ENCODE measurements around the gene C1QTNF9. TPM values are rescaled to one million over a fixed set of nuclear protein-coding genes. Genes with fewer than 3 reads are reported as not detected.

C1QTNF9 gene
- total RNA-seq, 4 donors from 2014 or later = 0.28 to 0.70 TPM; not detected in 2

GRCh38 chr13:24275041-24275440, 34.3 kb upstream of the C1QTNF9 start:
- intact Hi-C loops (cut with DNase I; ENCODE audit: low total_unique reads) = no loop called here
- H3K36me3 ChIP-seq = no peaks in the 10 kb centered on the region
- no peaks in the 10 kb centered on the region for H3K27me3 ChIP-seq
- H3K27ac ChIP-seq = no peak overlapping the region
- H3K9me3 ChIP-seq = no peaks in the 10 kb centered on the region
- no peak for DNase-seq
- peaks cover 0 to 8% of the 10 kb centered on the region in 2 donors for H3K4me1 ChIP-seq
- no peak overlapping the region for H3K4me3 ChIP-seq
- TF ChIP-seq POLR2A (IDR thresholded peaks at IDR 0.05) (no peak), CTCF (IDR thresholded peaks at IDR 0.05) (no peak)

GRCh38 chr13:24276306-24276705, 33.1 kb upstream of the C1QTNF9 start:
- H3K9me3 ChIP-seq = no peaks in the 10 kb centered on the region
- TF ChIP-seq CTCF (IDR thresholded peaks at IDR 0.05) (no peak), POLR2A (IDR thresholded peaks at IDR 0.05) (no peak)
- intact Hi-C loops (cut with DNase I; ENCODE audit: low total_unique reads) = no loop called here
- H3K4me3 ChIP-seq = no peak overlapping the region
- no peaks in the 10 kb centered on the region for H3K36me3 ChIP-seq
- H3K27ac ChIP-seq = no peak overlapping the region
- peaks cover 0 to 8% of the 10 kb centered on the region in 2 donors for H3K4me1 ChIP-seq
- DNase-seq = no peak
- H3K27me3 ChIP-seq = no peaks in the 10 kb centered on the region

- Histone ChIP-seq H3K9me3 (no peaks in the 10 kb centered on the region), H3K27ac (no peak overlapping the region), H3K4me1 (peaks cover 0 to 8% of the 10 kb centered on the region in 2 donors), H3K4me3 (no peak overlapping the region), H3K27me3 (no peaks in the 10 kb centered on the region), H3K36me3 (no peaks in the 10 kb centered on the region)
- intact Hi-C loops (cut with DNase I; ENCODE audit: low total_unique reads) = no loop called here
- TF ChIP-seq POLR2A (IDR thresholded peaks at IDR 0.05) (no peak), CTCF (IDR thresholded peaks at IDR 0.05) (no peak)
- no peak for DNase-seq
Observed at GRCh38 chr13:24276861-24277260, 32.5 kb upstream of the C1QTNF9 start.

GRCh38 chr13:24277761-24278160, 31.6 kb upstream of the C1QTNF9 start:
- intact Hi-C loops (cut with DNase I; ENCODE audit: low total_unique reads) = no loop called here
- TF ChIP-seq POLR2A (IDR thresholded peaks at IDR 0.05) (no peak), CTCF (IDR thresholded peaks at IDR 0.05) (no peak)
- Histone ChIP-seq H3K36me3 (no peaks in the 10 kb centered on the region), H3K4me3 (no peak overlapping the region), H3K27me3 (no peaks in the 10 kb centered on the region), H3K27ac (no peak overlapping the region), H3K4me1 (peaks cover 0 to under 1% of the 10 kb centered on the region in 2 donors), H3K9me3 (no peaks in the 10 kb centered on the region)
- DNase-seq = no peak

GRCh38 chr13:24279327-24280110, 29.9 kb upstream of the C1QTNF9 start:
- DNase-seq = no peak
- intact Hi-C loops (cut with DNase I; ENCODE audit: low total_unique reads) = no loop called here
- Histone ChIP-seq H3K9me3 (no peaks in the 10 kb centered on the region), H3K4me1 (no peaks in the 10 kb centered on the region), H3K36me3 (no peaks in the 10 kb centered on the region), H3K4me3 (no peak overlapping the region), H3K27me3 (no peaks in the 10 kb centered on the region), H3K27ac (no peak overlapping the region)
- no peak for TF ChIP-seq CTCF (IDR thresholded peaks at IDR 0.05)
- no peak for TF ChIP-seq POLR2A (IDR thresholded peaks at IDR 0.05)
